MM.1S (cell line): ENCODE measurements around the gene FBLN1.

Experiments used
- DNase-seq: peaks from one replicate; pipeline ENCODE4 v3.0.0-alpha.2; 2015
- H2AFZ ChIP-seq: fragments of 300-600 bp; sonication (generic); 2 replicates; pipeline ENCODE4 v1.6.0; 2016; ENCODE audit warnings: antibody characterized with exemption, low read length
- H3F3A ChIP-seq: fragments of 300-600 bp; sonication (generic); 2 replicates; pipeline ENCODE4 v1.6.1; 2016; ENCODE audit warnings: mild to moderate bottlenecking, antibody characterized with exemption, low read length, moderate library complexity, mixed read lengths; ENCODE audit not compliant: insufficient read depth
- H3K27ac ChIP-seq: fragments of 300-600 bp; sonication (generic); 2 replicates; pipeline ENCODE4 v1.5.1; 2016; ENCODE audit warnings: mild to moderate bottlenecking, low read length
- H3K27me3 ChIP-seq: fragments of 300-600 bp; sonication (generic); replicated peaks from 2 replicates; pipeline ENCODE4 v1.6.0; 2016; ENCODE audit warnings: low read length; ENCODE audit not compliant: insufficient read depth
- H3K36me3 ChIP-seq: fragments of 300-600 bp; sonication (generic); replicated peaks from 2 replicates; pipeline ENCODE4 v1.6.1; 2016; ENCODE audit warnings: mild to moderate bottlenecking, low read length, mixed read lengths; ENCODE audit not compliant: insufficient read depth
- H3K4me1 ChIP-seq: fragments of 300-600 bp; sonication (generic); 2 replicates; pipeline ENCODE4 v1.6.1; 2016; ENCODE audit warnings: low read length, mixed read lengths
- H3K4me2 ChIP-seq: fragments of 300-600 bp; sonication (generic); 2 replicates; pipeline ENCODE4 v1.6.0; 2016; ENCODE audit warnings: low read depth, low read length
- H3K4me3 ChIP-seq: fragments of 300-600 bp; sonication (generic); 2 replicates; pipeline ENCODE4 v1.5.1; 2016; ENCODE audit warnings: low read length, mixed read lengths
- H3K79me2 ChIP-seq: fragments of 300-600 bp; sonication (generic); 2 replicates; pipeline ENCODE4 v1.6.1; 2016; ENCODE audit warnings: mixed run types, low read length, mixed read lengths
- H3K9ac ChIP-seq: fragments of 300-600 bp; sonication (generic); 2 replicates; pipeline ENCODE4 v1.6.1; 2016; ENCODE audit warnings: low read length, mixed read lengths
- H3K9me2 ChIP-seq: fragments of 300-600 bp; sonication (generic); replicated peaks from 2 replicates; pipeline ENCODE4 v1.6.1; 2016; ENCODE audit warnings: mild to moderate bottlenecking, low read length, mixed read lengths; ENCODE audit not compliant: insufficient read depth
- H3K9me3 ChIP-seq: fragments of 300-600 bp; sonication (generic); replicated peaks from 2 replicates; pipeline ENCODE4 v1.6.1; 2016; ENCODE audit warnings: mild to moderate bottlenecking, low read length, mixed read lengths; ENCODE audit not compliant: insufficient read depth
- H4K20me1 ChIP-seq: fragments of 300-600 bp; sonication (generic); 2 replicates; pipeline ENCODE4 v1.6.1; 2016; ENCODE audit warnings: mild to moderate bottlenecking, low read length, moderate library complexity, mixed read lengths; ENCODE audit not compliant: insufficient read depth
- CTCF ChIP-seq: fragments of 300-600 bp; sonication (generic); IDR thresholded peaks from 2 replicates; pipeline ENCODE4 v1.5.1; 2016; ENCODE audit warnings: antibody characterized with exemption, low read length, mixed read lengths
- EZH2 ChIP-seq: fragments of 300-600 bp; sonication (generic); optimal IDR thresholded peaks from 2 replicates; pipeline ENCODE3; 2017; ENCODE audit warnings: low read depth, mild to moderate bottlenecking, antibody characterized with exemption, low read length, mixed read lengths
- EZH2phosphoT487 ChIP-seq: fragments of 300-600 bp; sonication (generic); IDR thresholded peaks from 2 replicates; pipeline ENCODE4 v1.6.1; 2018; ENCODE audit warnings: antibody characterized with exemption, low read length

FBLN1 gene

GRCh38 chr22:45550891-45551290 is 48.2 kb downstream of the FBLN1 start:
- H3K27me3 ChIP-seq, result peaks cover 77% of the 10 kb centered on the region
- no peaks in the 10 kb centered on the region for H3K9me3 ChIP-seq
- no peak for DNase-seq
- H3K4me3 ChIP-seq, result no peak overlapping the region
- H3K4me1 ChIP-seq, result no peaks in the 10 kb centered on the region
- no peaks in the 10 kb centered on the region for H3K9me2 ChIP-seq
- no peak overlapping the region for H3K9ac ChIP-seq
- no peak for TF ChIP-seq EZH2
- no peak for TF ChIP-seq CTCF
- no peak for TF ChIP-seq EZH2phosphoT487
- no peaks in the 10 kb centered on the region for H3F3A ChIP-seq
- no peak overlapping the region for H3K4me2 ChIP-seq
- H3K27ac ChIP-seq, result no peak overlapping the region
- no peak overlapping the region for H2AFZ ChIP-seq
- H3K79me2 ChIP-seq, result no peaks in the 10 kb centered on the region
- no peaks in the 10 kb centered on the region for H3K36me3 ChIP-seq
- H4K20me1 ChIP-seq, result no peaks in the 10 kb centered on the region

GRCh38 chr22:45551310-45552016 is 48.8 kb downstream of the FBLN1 start:
- Histone ChIP-seq H3K9me2 (no peaks in the 10 kb centered on the region), H2AFZ (no peak overlapping the region), H3K27ac (no peak overlapping the region), H3F3A (no peaks in the 10 kb centered on the region), H3K9me3 (no peaks in the 10 kb centered on the region), H3K79me2 (no peaks in the 10 kb centered on the region), H3K4me2 (no peak overlapping the region), H3K36me3 (no peaks in the 10 kb centered on the region), H3K9ac (no peak overlapping the region), H3K4me3 (no peak overlapping the region), H3K27me3 (peaks cover 71% of the 10 kb centered on the region), H3K4me1 (no peaks in the 10 kb centered on the region), H4K20me1 (no peaks in the 10 kb centered on the region)
- no peak for DNase-seq
- TF ChIP-seq EZH2 (no peak), CTCF (no peak), EZH2phosphoT487 (no peak)

- Histone ChIP-seq H2AFZ (no peak overlapping the region), H3K27me3 (peaks cover 66% of the 10 kb centered on the region), H3K79me2 (no peaks in the 10 kb centered on the region), H4K20me1 (no peaks in the 10 kb centered on the region), H3K9me3 (no peaks in the 10 kb centered on the region), H3K9ac (no peak overlapping the region), H3K36me3 (no peaks in the 10 kb centered on the region), H3K4me2 (no peak overlapping the region), H3K9me2 (no peaks in the 10 kb centered on the region), H3F3A (no peaks in the 10 kb centered on the region), H3K4me3 (no peak overlapping the region), H3K27ac (no peak overlapping the region), H3K4me1 (no peaks in the 10 kb centered on the region)
- DNase-seq, result no peak
- TF ChIP-seq EZH2phosphoT487 (no peak), EZH2 (no peak), CTCF (no peak)
Measured at GRCh38 chr22:45552017-45552411, 49.3 kb downstream of the FBLN1 start.
